Measurements from ENCODE around the gene CASP8AP2. TPM values are rescaled to one million over a fixed set of nuclear protein-coding genes. Genes with fewer than 3 reads are reported as not detected.

Gene CASP8AP2
- total RNA-seq, 6 experiments from 2014 or later, result 8.8 to 11.5 (median 10.8) TPM

DNA sequence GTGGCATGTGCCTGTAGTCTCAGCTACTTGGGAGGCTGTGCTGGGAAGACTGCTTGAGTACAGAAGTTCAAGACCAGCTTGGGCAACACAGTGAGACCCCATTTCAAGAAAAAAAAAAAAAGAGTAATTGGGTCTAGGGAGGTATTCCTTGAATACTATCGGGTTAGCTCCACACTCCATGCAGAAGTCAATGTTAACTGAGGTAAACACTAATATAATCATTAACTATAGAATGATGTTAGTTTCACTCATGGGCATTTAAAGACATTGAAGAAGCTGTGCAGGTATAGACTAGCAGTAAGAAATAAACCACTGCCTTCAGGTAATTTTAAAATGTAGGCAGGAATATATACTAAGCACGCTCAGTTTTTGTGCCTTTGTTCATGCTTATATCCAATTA lies 42.7 kb upstream of the CASP8AP2 start:
- no peak for TF ChIP-seq CTCF (IDR thresholded peaks at IDR 0.05)
- H3K27me3 Mint-ChIP-seq (ENCODE audit: insufficient read depth), result no peaks in the 10 kb centered on the region
- no peak overlapping the region for H3K4me3 Mint-ChIP-seq

GRCh38 chr6:89787660-89788328 lies 41.9 kb upstream of the CASP8AP2 start:
- DNase-seq, result no peak
- Mint-ChIP-seq H3K9me3 (no peaks in the 10 kb centered on the region), H3K27ac (no peak overlapping the region), H3K36me3 (ENCODE audit: low read depth) (peaks cover 28% of the 10 kb centered on the region), H3K4me3 (no peak overlapping the region), H3K4me1 (ENCODE audit: low read depth) (no peaks in the 10 kb centered on the region), H3K27me3 (ENCODE audit: insufficient read depth) (no peaks in the 10 kb centered on the region)
- no peak for TF ChIP-seq CTCF (IDR thresholded peaks at IDR 0.05)

More for the DNA sequence above, 42.7 kb upstream of the CASP8AP2 start:
- H3K36me3 Mint-ChIP-seq (ENCODE audit: low read depth), result peaks cover 32% of the 10 kb centered on the region
- H3K9me3 Mint-ChIP-seq, result no peaks in the 10 kb centered on the region
- no peak overlapping the region for H3K27ac Mint-ChIP-seq
- DNase-seq, result no peak
- H3K4me1 Mint-ChIP-seq (ENCODE audit: low read depth), result no peaks in the 10 kb centered on the region

GRCh38 chr6:89789980-89790379 lies 39.7 kb upstream of the CASP8AP2 start:
- no peak overlapping the region for H3K27ac Mint-ChIP-seq
- H3K9me3 Mint-ChIP-seq, result no peaks in the 10 kb centered on the region
- no peak overlapping the region for H3K4me3 Mint-ChIP-seq
- H3K27me3 Mint-ChIP-seq (ENCODE audit: insufficient read depth), result no peaks in the 10 kb centered on the region
- no peak for TF ChIP-seq CTCF (IDR thresholded peaks at IDR 0.05)
- peaks cover 15% of the 10 kb centered on the region for H3K36me3 Mint-ChIP-seq (ENCODE audit: low read depth)
- H3K4me1 Mint-ChIP-seq (ENCODE audit: low read depth), result no peaks in the 10 kb centered on the region
- no peak for DNase-seq

DNA sequence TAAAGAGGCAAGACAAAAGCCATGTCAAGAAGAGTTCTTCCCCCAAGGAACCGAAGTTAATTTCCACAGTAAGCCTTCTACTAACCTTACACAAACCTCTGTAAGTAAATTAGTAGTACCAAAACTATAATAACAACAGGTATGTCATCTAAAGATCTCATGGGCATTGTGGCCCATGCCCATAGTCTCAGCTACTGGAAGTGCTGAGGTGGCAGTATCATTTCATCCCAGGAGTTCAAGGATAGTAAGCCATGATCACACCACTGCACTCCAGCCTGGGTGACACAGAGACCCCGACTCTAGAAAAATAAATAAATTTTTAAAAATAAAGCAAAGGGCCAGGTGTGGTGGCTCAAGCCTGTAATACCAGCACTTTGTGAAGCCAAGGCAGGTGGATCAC lies 39.3 kb upstream of the CASP8AP2 start:
- no peak overlapping the region for H3K27ac Mint-ChIP-seq
- no peaks in the 10 kb centered on the region for H3K9me3 Mint-ChIP-seq
- TF ChIP-seq CTCF (IDR thresholded peaks at IDR 0.05), result no peak

DNA sequence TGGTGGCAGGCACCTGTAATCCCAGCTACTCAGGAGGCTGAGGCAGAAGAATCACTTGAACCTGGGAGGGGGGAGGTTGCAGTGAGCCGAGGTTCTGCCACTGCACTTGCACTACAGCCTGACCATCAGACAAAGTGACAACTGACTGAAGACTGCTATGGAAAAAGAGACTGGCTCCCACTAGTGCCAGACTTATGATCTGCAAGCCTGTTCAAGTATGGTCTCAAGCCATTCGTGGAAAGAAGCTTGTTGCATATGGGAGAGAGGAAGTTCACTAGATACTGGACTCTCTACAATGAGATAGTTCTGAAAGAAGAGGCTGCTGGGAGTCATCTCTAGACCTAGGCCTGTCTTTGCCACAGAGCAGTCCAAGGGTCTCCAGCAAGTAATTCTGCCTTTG lies 36.8 kb upstream of the CASP8AP2 start:
- Mint-ChIP-seq H3K27ac (no peak overlapping the region; the same call in 1 of the 2 replicates), H3K4me1 (ENCODE audit: low read depth) (no peaks in the 10 kb centered on the region), H3K36me3 (ENCODE audit: low read depth) (peaks cover 11% of the 10 kb centered on the region), H3K27me3 (ENCODE audit: insufficient read depth) (no peaks in the 10 kb centered on the region), H3K4me3 (no peak overlapping the region), H3K9me3 (no peaks in the 10 kb centered on the region)
- peak; percentile 70 for TF ChIP-seq CTCF (IDR thresholded peaks at IDR 0.05)
- peak; percentile 16 for DNase-seq

More for the DNA sequence above, 39.3 kb upstream of the CASP8AP2 start:
- no peak overlapping the region for H3K4me3 Mint-ChIP-seq
- H3K27me3 Mint-ChIP-seq (ENCODE audit: insufficient read depth), result no peaks in the 10 kb centered on the region
- peaks cover 10% of the 10 kb centered on the region for H3K36me3 Mint-ChIP-seq (ENCODE audit: low read depth)
- H3K4me1 Mint-ChIP-seq (ENCODE audit: low read depth), result no peaks in the 10 kb centered on the region
- DNase-seq, result no peak
